Transverse colon (tissue), 3 donors: ENCODE results near the gene AP3B1.

ENCODE experiments used
- EP300 ChIP-seq: sonication (generic); formaldehyde crosslinking; IDR thresholded peaks from one replicate; pipeline ENCODE4 v1.6.1; 2017; ENCODE audit warnings: antibody characterized with exemption, low read depth
- POLR2A ChIP-seq: fragments of 450-650 bp; IDR thresholded peaks from one replicate; pipeline ENCODE4 v1.6.1; 2016; ENCODE audit warnings: antibody characterized with exemption, mild to moderate bottlenecking, moderate library complexity
- TF ChIP-seq, protein P1 (sequence below), 5 experiments: fragments of 200-600 bp in 3 of 5; fragments of 450-650 bp in 2 of 5; sonication (generic) in 3 of 5; IDR thresholded peaks; 1 replicate in 2 of 5; 2 replicates in 3 of 5; pipeline ENCODE4 v1.5.1; 2016 to 2017; ENCODE audit warnings: antibody characterized with exemption in 5 of 5, inconsistent platforms in 3 of 5, mild to moderate bottlenecking in 2 of 5, moderate library complexity in 1 of 5

DNA sequence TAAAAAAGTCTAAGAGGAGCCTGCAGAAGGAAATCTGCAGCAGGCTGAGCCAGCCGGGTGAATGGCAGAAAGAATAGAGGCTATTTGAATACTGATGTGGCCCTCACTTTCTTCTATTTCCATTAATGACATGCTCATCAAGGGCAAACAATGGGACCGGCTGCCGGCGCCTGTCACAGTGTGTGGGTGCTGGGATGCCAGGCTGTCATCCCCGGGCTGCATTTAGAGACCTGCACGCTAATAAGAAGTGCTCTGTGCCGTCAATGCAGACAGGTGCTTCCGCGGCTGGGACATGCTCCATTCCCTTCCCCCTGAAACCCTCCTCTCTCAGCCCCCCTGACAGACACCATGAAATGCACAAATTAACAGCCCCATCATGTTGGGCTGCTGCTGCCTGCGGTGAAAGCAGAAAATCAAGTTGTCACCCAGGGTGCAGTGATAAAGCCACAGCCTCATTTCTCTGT lies 300.6 kb downstream of the AP3B1 start:
- TF ChIP-seq, protein P1, sequence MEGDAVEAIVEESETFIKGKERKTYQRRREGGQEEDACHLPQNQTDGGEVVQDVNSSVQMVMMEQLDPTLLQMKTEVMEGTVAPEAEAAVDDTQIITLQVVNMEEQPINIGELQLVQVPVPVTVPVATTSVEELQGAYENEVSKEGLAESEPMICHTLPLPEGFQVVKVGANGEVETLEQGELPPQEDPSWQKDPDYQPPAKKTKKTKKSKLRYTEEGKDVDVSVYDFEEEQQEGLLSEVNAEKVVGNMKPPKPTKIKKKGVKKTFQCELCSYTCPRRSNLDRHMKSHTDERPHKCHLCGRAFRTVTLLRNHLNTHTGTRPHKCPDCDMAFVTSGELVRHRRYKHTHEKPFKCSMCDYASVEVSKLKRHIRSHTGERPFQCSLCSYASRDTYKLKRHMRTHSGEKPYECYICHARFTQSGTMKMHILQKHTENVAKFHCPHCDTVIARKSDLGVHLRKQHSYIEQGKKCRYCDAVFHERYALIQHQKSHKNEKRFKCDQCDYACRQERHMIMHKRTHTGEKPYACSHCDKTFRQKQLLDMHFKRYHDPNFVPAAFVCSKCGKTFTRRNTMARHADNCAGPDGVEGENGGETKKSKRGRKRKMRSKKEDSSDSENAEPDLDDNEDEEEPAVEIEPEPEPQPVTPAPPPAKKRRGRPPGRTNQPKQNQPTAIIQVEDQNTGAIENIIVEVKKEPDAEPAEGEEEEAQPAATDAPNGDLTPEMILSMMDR (IDR thresholded peaks at IDR 0.05): no peak
- TF ChIP-seq POLR2A (no peak), EP300 (no peak)
